ENCODE data around the gene COX6A1.

COX6A1 gene

GRCh38 chr12:120437735-120438494, at the start of gene COX6A1:
COX6A1 (plus strand) TSS chr12:120438113; CDS start chr12:120438127, 14 bp downstream.
- peak; percentile 96 to 97 for DNase-seq

DNA sequence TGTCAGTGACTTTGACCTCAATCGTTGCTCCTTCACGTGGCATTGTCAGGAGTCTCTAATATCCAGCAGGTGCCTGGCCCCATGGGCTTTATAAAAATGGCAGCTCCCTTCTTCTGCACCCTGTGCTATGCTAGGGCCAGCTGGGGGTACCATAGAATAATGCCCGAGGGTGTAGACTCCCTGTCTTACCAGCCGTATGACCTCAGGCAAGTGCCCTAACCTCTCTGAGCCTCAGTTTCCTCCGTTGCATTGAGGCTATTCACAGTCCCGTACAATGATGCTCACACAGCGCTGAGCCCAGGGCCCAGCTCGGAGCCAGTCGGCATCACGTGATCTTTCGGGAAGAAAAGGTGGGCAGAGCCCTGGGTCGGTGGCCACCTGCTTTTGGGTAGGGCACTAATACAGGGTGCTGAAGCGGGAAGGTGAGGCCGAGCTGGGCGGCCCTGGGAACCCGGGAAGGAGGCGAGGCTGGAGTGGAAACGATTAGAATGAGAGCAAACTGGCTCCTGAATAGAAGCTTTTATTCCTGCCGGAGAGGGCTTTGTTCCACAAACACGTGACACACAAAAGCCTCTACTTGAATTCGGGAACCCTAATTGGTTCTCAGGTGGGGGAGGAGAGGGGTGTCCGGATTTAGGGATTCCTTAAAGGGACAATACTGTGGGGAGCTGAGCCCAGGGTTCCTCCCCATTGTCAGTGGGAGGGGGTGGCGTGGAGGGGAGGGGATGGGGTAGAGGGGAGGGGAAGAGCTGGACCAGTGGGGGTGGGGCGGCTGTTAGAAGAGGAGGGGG, 49.0 kb upstream of the COX6A1 start:
- no peak for DNase-seq

GRCh38 chr12:120390540-120391120, 47.3 kb upstream of the COX6A1 start:
- DNase-seq: no peak

DNA sequence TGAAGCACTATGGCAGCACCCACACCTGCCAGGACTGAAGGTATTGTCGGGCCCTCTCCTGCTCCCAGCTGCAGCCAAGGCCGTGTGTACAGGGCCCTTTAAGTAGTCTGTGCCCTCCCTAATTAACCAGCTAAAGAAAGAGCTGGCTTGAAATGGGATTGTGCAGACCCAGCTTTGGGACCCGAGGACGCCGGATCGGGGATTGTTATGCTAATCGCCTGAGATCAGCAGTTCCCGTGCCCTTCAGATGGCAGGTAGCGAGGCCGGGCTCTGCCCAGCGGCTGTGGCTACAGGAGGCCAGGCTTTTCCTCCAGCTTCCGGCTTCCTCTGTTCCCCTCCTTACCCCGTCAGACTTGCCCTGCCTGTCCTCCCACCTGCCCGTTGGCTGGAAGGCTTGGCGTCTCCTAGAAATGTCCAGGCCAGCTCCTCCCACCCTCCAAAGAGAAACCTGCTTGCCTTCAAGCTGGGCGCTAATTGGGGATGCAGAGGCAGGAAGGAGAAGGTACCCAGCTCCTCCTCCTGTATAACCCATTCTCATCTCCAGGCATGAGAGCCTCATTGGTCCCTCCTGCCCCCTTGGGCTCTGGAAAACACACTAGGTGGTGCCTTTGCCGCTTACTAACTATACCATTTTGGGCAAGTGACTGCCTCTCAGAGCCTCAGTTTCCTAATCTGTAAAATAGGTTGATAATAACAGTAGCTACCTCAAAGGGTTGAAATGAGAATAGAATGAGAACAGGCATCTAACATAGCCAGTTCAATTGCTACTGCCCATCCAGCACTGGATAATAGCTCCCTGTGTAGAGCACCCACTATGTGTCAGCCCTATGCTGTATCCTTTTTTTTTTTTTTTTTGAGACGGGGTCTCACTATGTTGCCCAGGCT, 43.2 kb upstream of the COX6A1 start:
- no peak for DNase-seq

GRCh38 chr12:120397824-120398540, 39.9 kb upstream of the COX6A1 start:
- no peak for DNase-seq

DNA sequence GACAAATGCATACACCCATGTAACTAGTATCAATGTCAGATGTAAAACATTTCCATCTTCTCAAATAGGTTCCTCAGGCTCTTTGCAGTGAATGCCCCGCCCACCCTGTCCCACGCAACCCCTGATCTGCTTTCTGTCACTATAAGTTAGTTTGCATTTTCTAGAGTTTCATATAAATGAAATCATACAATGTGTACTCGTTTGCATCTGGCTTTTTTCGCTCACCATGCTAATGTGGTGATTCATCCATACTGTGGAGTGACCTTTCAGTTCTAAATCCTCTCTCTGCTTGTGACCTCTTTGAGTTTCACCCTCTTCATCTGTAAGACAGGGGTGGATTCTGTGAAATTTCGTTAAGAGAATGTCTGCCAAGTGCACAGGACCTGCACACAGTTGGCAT, 38.4 kb upstream of the COX6A1 start:
- DNase-seq: no peak

GRCh38 chr12:120402217-120402616, 35.7 kb upstream of the COX6A1 start:
- no peak for DNase-seq

- no peak for DNase-seq
These were observed 34.0 kb upstream of the COX6A1 start for GRCh38 chr12:120403869-120404268.

GRCh38 chr12:120404271-120404670, 33.6 kb upstream of the COX6A1 start:
- DNase-seq: no peak

DNA sequence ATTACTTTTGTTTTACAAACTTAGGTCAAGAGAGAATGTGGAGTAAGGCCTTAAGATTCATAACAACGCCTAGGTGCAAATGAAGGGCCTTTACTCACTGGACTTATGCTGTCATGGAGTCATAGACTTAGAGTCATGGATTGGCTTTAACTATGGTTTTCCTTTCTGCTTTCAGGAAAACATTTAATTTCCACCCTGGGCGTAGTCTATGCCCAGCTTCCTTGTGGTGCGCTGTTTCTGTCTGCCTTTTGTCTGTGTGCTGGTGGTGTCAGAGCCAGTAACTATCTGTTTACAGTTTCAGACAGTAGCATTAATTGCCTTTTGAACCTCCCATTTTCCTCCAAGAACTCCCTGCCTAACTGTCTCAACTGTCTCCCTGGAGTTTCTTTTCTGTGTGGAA, 31.8 kb upstream of the COX6A1 start:
- DNase-seq: no peak

DNA sequence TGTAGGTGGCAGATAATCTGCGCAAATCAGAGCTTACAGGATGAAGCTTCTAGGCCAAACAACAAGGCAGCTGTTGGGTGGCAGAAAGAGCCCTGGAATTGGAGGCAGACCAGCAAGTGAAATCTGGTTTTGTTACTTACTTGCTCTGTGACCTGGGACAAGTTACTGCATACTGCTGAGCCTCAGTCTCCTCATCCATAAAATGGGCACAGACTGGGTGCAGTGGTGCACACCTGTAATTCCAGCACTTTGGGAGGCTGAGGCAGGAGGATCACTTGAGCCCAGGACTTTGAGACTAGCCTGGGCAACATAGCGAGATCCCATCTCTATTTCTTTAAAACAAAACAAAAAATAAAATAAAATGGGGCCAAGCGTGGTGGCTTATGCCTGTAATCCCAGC, 31.4 kb upstream of the COX6A1 start:
- no peak for DNase-seq

- no peak for DNase-seq
These were observed 29.1 kb upstream of the COX6A1 start for GRCh38 chr12:120408771-120409170.

DNA sequence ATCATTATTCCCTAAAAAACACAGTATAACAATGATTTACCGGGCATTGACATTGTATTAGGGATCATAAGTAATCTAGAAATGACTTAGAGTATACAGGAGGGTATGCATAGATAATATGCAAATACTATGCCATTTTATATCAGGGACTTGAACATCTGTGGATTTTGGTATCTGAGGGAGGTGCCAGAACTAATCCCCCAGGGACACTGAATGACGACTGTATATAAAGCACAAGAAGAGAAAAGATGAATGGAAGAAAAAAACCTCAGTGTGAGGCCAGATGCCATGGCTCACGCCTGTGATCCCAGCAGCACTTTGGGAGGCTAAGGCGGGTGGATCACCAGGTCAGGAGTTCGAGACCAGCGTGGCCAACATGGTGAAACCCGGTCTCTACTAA, 25.5 kb upstream of the COX6A1 start:
- DNase-seq: no peak

- DNase-seq: no peak
These were observed 23.8 kb upstream of the COX6A1 start for GRCh38 chr12:120413901-120414695.

- no peak for DNase-seq
These were observed 21.3 kb upstream of the COX6A1 start for GRCh38 chr12:120416490-120417216.

- DNase-seq: no peak
These were observed 19.9 kb upstream of the COX6A1 start for GRCh38 chr12:120417917-120418580.

DNA sequence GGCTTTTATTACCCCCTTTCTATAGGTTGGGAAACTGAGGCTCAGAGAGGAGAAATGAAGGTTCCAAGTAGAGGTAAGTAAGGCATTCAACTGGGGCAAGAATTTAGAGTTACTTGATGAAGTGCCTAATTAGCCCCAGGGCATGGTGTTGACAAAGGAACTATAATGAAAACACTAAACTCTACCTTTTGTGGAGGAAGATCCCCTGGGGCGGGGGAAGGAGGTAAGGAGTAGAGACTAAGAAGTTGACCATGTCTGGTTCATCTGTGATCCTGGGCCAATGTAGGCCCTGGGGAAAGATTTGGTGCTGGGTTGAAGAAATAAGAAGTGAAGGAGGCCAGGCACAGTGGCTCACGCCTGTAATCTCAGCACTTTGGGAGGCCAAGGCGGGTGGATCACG, 16.2 kb upstream of the COX6A1 start:
- no peak for DNase-seq

- no peak for DNase-seq
These were observed 14.9 kb upstream of the COX6A1 start for GRCh38 chr12:120422892-120423456.

DNA sequence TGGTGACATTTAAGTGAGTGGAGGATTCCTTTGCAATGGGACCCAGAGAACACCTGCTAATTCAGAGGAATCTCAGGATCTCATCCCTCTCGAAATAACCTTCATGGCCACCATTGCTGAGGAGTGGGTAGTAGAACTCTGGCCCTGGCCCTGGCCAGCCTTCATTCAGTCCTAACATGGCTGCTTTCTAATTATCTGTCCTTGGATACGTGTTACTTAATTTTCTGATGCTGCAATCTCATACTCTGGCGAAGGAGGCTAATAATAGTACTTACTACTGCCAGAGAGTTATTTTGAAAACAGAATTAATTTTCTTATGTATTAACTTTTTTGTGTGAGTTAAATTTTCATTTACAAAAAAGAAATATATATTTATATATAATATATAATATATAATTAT, 12.1 kb upstream of the COX6A1 start:
- no peak for DNase-seq

All from activated T-cell treated with anti-CD3 and anti-CD28 coated beads, Interleukin-2, amount 50 U/mL, for 48 hours (primary cell).